Umbilical cord (tissue), 2 donors: Measurements from ENCODE around the gene LPIN1. TPM values are rescaled to one million over a fixed set of nuclear protein-coding genes. Genes with fewer than 3 reads are reported as not detected.
A peak's percentile ranks its signal among the peaks of the same experiment; 100 is the strongest.
"Not testable (repeated sequence)": the region's sequence is repeated elsewhere in the genome, so short reads cannot be mapped to it uniquely, and the experiment has no call there.

Experiments used
- DNase-seq: peaks from one replicate; pipeline ENCODE4 v3.0.0-alpha.2; 2015; ENCODE audit warnings: low spot score
- total RNA-seq: library from RNA; depleted of rRNA; stranded (reverse); fragments of >200 nt; gene quantifications from one replicate; pipeline ENCODE4 v1.2.3, GENCODE V29; 2014; ENCODE audit warnings: low replicate concordance; ENCODE audit not compliant: insufficient read depth

LPIN1 gene
- total RNA-seq, 1 donor from 2014 or later, result 23.1 TPM

- peak; percentile 46 for DNase-seq
These were observed 64.0 kb downstream of the LPIN1 start for GRCh38 chr2:11810237-11810977.

GRCh38 chr2:11811036-11811654 lies 64.7 kb downstream of the LPIN1 start:
- DNase-seq, result no peak

- no peak for DNase-seq
These were observed 66.2 kb downstream of the LPIN1 start for GRCh38 chr2:11812466-11813248.

GRCh38 chr2:11813345-11813744 lies 66.9 kb downstream of the LPIN1 start:
- not testable (repeated sequence) for DNase-seq

- no peak for DNase-seq
These were observed 67.5 kb downstream of the LPIN1 start for GRCh38 chr2:11813951-11814350.

GRCh38 chr2:11814979-11815510 lies 68.6 kb downstream of the LPIN1 start:
- no peak for DNase-seq

GRCh38 chr2:11816935-11817334 lies 70.5 kb downstream of the LPIN1 start:
- DNase-seq, result not testable (repeated sequence)

- peak; percentile 88 for DNase-seq
These were observed 72.8 kb downstream of the LPIN1 start for GRCh38 chr2:11819235-11819729.

GRCh38 chr2:11820650-11821049 lies 74.2 kb downstream of the LPIN1 start:
- no peak for DNase-seq

- DNase-seq, result no peak
These were observed 75.3 kb downstream of the LPIN1 start for GRCh38 chr2:11821705-11822104.

- DNase-seq, result not testable (repeated sequence)
These were observed 75.9 kb downstream of the LPIN1 start for GRCh38 chr2:11822359-11822745.

GRCh38 chr2:11822746-11823451 lies 76.5 kb downstream of the LPIN1 start:
- DNase-seq, result peak; percentile 91

- peak; percentile 53 for DNase-seq
These were observed 78.7 kb downstream of the LPIN1 start for GRCh38 chr2:11824901-11825828.

- no peak for DNase-seq
These were observed 81.1 kb downstream of the LPIN1 start for GRCh38 chr2:11827547-11827946.

- DNase-seq, result no peak
These were observed 82.5 kb downstream of the LPIN1 start for GRCh38 chr2:11828933-11829323.

- peak; percentile 56 for DNase-seq
These were observed 83.0 kb downstream of the LPIN1 start for GRCh38 chr2:11829324-11829946.

GRCh38 chr2:11829947-11830707 lies 83.7 kb downstream of the LPIN1 start:
- DNase-seq, result peak; percentile 92

- DNase-seq, result no peak
These were observed 84.4 kb downstream of the LPIN1 start for GRCh38 chr2:11830708-11831301.

GRCh38 chr2:11831415-11831814 lies 85.0 kb downstream of the LPIN1 start:
- no peak for DNase-seq
